Stimulated activated CD8-positive, alpha-beta memory T cell treated with anti-CD3 and anti-CD28 coated beads, Interleukin-4, amount 100 ng/mL, for 24 hours (primary cell): Measurements from ENCODE around the gene NARF.
A peak's percentile ranks its signal among the peaks of the same experiment; 100 is the strongest.
"Not testable (repeated sequence)": the region's sequence is repeated elsewhere in the genome, so short reads cannot be mapped to it uniquely, and the experiment has no call there.

Experiments
- DNase-seq: peaks from one replicate; pipeline ENCODE4 v3.0.0-alpha.2; 2020; ENCODE audit warnings: low read depth

The NARF gene

GRCh38 chr17:82497483-82498405 is 39.2 kb downstream of the NARF start:
- no peak for DNase-seq

GRCh38 chr17:82502207-82502606 is 43.7 kb downstream of the NARF start:
- DNase-seq: no peak

GRCh38 chr17:82503094-82503727 is 44.7 kb downstream of the NARF start:
- DNase-seq: no peak

GRCh38 chr17:82503728-82504308 is 45.3 kb downstream of the NARF start:
- DNase-seq: no peak

GRCh38 chr17:82505296-82505695 is 46.8 kb downstream of the NARF start:
- DNase-seq: no peak

GRCh38 chr17:82506402-82506801 is 47.9 kb downstream of the NARF start:
- not testable (repeated sequence) for DNase-seq

- no peak for DNase-seq
These were observed 49.2 kb downstream of the NARF start for GRCh38 chr17:82507631-82508175.

GRCh38 chr17:82511642-82512041 is 53.1 kb downstream of the NARF start:
- not testable (repeated sequence) for DNase-seq

GRCh38 chr17:82513864-82514263 is 55.3 kb downstream of the NARF start:
- DNase-seq: not testable (repeated sequence)

- DNase-seq: no peak
These were observed 58.8 kb downstream of the NARF start for GRCh38 chr17:82517230-82517865.

GRCh38 chr17:82518826-82519810 is 60.6 kb downstream of the NARF start, which contains the start of gene FOXK2:
FOXK2 (plus strand) TSS chr17:82519732; CDS start chr17:82519889, 157 bp downstream.
- peak; percentile 90 for DNase-seq

- no peak for DNase-seq
These were observed 61.7 kb downstream of the NARF start for GRCh38 chr17:82519971-82520903.

- no peak for DNase-seq
These were observed 66.0 kb downstream of the NARF start for GRCh38 chr17:82524540-82524939.

GRCh38 chr17:82525712-82526111 is 67.2 kb downstream of the NARF start:
- DNase-seq: no peak

GRCh38 chr17:82527898-82528297 is 69.4 kb downstream of the NARF start:
- no peak for DNase-seq

GRCh38 chr17:82528484-82529265 is 70.1 kb downstream of the NARF start:
- DNase-seq: no peak

GRCh38 chr17:82529914-82530300 is 71.4 kb downstream of the NARF start:
- DNase-seq: no peak

- no peak for DNase-seq
These were observed 72.9 kb downstream of the NARF start for GRCh38 chr17:82531431-82531881.

- DNase-seq: no peak
These were observed 75.9 kb downstream of the NARF start for GRCh38 chr17:82534401-82534812.
